H9 (cell line): Measurements from ENCODE around the gene RGS3. TPM values are rescaled to one million over a fixed set of nuclear protein-coding genes. Genes with fewer than 3 reads are reported as not detected.

ENCODE experiments used
- DNase-seq: peaks from one replicate; pipeline ENCODE4 v3.0.0-alpha.2; 2017
- H2AFZ ChIP-seq: one replicate; pipeline ENCODE4 v1.6.1; 2013; ENCODE audit warnings: mild to moderate bottlenecking, low read length, control low read depth, moderate library complexity
- H2AK5ac ChIP-seq: 2 replicates; pipeline ENCODE4 v1.6.1; 2013; ENCODE audit warnings: low read length, control low read depth, mixed read lengths; ENCODE audit not compliant: insufficient read length
- H2BK120ac ChIP-seq: one replicate; pipeline ENCODE4 v1.6.1; 2013; ENCODE audit warnings: low read depth, mild to moderate bottlenecking, low read length, control low read depth, inconsistent platforms; ENCODE audit not compliant: poor library complexity, severe bottlenecking
- H2BK12ac ChIP-seq: 2 replicates; pipeline ENCODE4 v1.6.1; 2013; ENCODE audit warnings: low read length, control low read depth, mixed read lengths, low read depth; ENCODE audit not compliant: insufficient read length
- H2BK15ac ChIP-seq: 2 replicates; pipeline ENCODE4 v1.6.1; 2013; ENCODE audit warnings: low read depth, low read length, control low read depth
- H2BK20ac ChIP-seq: one replicate; pipeline ENCODE4 v1.6.1; 2013; ENCODE audit warnings: low read depth, mild to moderate bottlenecking, low read length, control low read depth, inconsistent platforms; ENCODE audit not compliant: poor library complexity, severe bottlenecking
- H2BK5ac ChIP-seq: 2 replicates; pipeline ENCODE4 v1.6.1; 2013; ENCODE audit warnings: low read length, control low read depth, mixed read lengths; ENCODE audit not compliant: insufficient read length
- H3K14ac ChIP-seq: 2 replicates; pipeline ENCODE4 v1.6.1; 2013; ENCODE audit warnings: low read length, control low read depth; ENCODE audit not compliant: insufficient read depth
- H3K18ac ChIP-seq: 2 replicates; pipeline ENCODE4 v1.6.1; 2013; ENCODE audit warnings: low read depth, mild to moderate bottlenecking, mixed read lengths, low read length, control low read depth; ENCODE audit not compliant: insufficient read length
- H3K23ac ChIP-seq: 2 replicates; pipeline ENCODE4 v1.6.1; 2013; ENCODE audit warnings: low read length, control low read depth, mixed read lengths, low read depth; ENCODE audit not compliant: insufficient read length
- H3K23me2 ChIP-seq: 2 replicates; pipeline ENCODE4 v1.6.1; 2013; ENCODE audit warnings: low read depth, mild to moderate bottlenecking, mixed read lengths, low read length, control low read depth; ENCODE audit not compliant: insufficient read length, poor library complexity, severe bottlenecking
- H3K27ac ChIP-seq: 2 replicates; pipeline ENCODE4 v1.5.1; 2013; ENCODE audit warnings: low read length, control low read depth, mixed read lengths, low read depth; ENCODE audit not compliant: insufficient read length
- H3K27me3 ChIP-seq: 2 replicates; pipeline ENCODE4 v1.6.1; 2013; ENCODE audit warnings: low read length, control low read depth, inconsistent platforms; ENCODE audit not compliant: insufficient read depth
- H3K4ac ChIP-seq: 2 replicates; pipeline ENCODE4 v1.6.1; 2013; ENCODE audit warnings: low read depth, mild to moderate bottlenecking, control low read depth, inconsistent platforms, low read length, moderate library complexity
- H3K4me1 ChIP-seq: 2 replicates; pipeline ENCODE4 v1.6.1; 2013; ENCODE audit warnings: low read length, control low read depth, inconsistent platforms; ENCODE audit not compliant: insufficient read depth
- H3K4me2 ChIP-seq: 2 replicates; pipeline ENCODE4 v1.6.1; 2013; ENCODE audit warnings: low read length, control low read depth, mixed read lengths; ENCODE audit not compliant: insufficient read length, insufficient read depth
- H3K56ac ChIP-seq: 2 replicates; pipeline ENCODE4 v1.6.1; 2013; ENCODE audit warnings: low read depth, mild to moderate bottlenecking, mixed read lengths, low read length, control low read depth; ENCODE audit not compliant: insufficient read length
- H3K79me1 ChIP-seq: 2 replicates; pipeline ENCODE4 v1.6.1; 2013; ENCODE audit warnings: low read depth, mild to moderate bottlenecking, moderate library complexity, low read length, control low read depth, inconsistent platforms; ENCODE audit not compliant: insufficient read depth, poor library complexity, severe bottlenecking
- H3K79me2 ChIP-seq: 2 replicates; pipeline ENCODE4 v1.6.1; 2013; ENCODE audit warnings: low read length, control low read depth, inconsistent platforms; ENCODE audit not compliant: insufficient read depth
- H3K9ac ChIP-seq: 2 replicates; pipeline ENCODE4 v1.6.1; 2013; ENCODE audit warnings: low read length, control low read depth, mixed read lengths; ENCODE audit not compliant: insufficient read length; ENCODE audit errors: extremely low read depth
- H3K9me3 ChIP-seq: one replicate; pipeline ENCODE4 v1.6.1; 2013; ENCODE audit warnings: low read depth, low read length, inconsistent platforms; ENCODE audit not compliant: control insufficient read depth
- H3T11ph ChIP-seq: one replicate; pipeline ENCODE4 v1.6.1; 2013; ENCODE audit warnings: mild to moderate bottlenecking, low read length, control low read depth, inconsistent platforms
- H4K20me1 ChIP-seq: one replicate; pipeline ENCODE4 v1.6.1; 2013; ENCODE audit not compliant: control insufficient read depth, insufficient read length, insufficient read depth
- H4K5ac ChIP-seq: 2 replicates; pipeline ENCODE4 v1.6.1; 2013; ENCODE audit warnings: low read depth, mild to moderate bottlenecking, mixed read lengths, low read length, control low read depth; ENCODE audit not compliant: insufficient read length
- H4K8ac ChIP-seq: replicated peaks from 2 replicates; pipeline ENCODE4 v1.6.1; 2013; ENCODE audit warnings: low read length, control low read depth, mixed read lengths, low read depth; ENCODE audit not compliant: insufficient read length
- H4K91ac ChIP-seq: 2 replicates; pipeline ENCODE4 v1.6.1; 2013; ENCODE audit warnings: low read depth, mild to moderate bottlenecking, moderate library complexity, mixed read lengths, low read length, control low read depth; ENCODE audit not compliant: insufficient read length
- H3K27ac Mint-ChIP-seq, 3 experiments: 2 replicates in 2 of 3; 3 replicates in 1 of 3; pipeline ENCODE4 v1.8.0; 2020 to 2021; ENCODE audit warnings: mixed read lengths in 3 of 3, mild to moderate bottlenecking in 1 of 3, moderate library complexity in 1 of 3
- H3K27me3 Mint-ChIP-seq: 2 replicates; pipeline ENCODE4 v1.8.0; 2021; ENCODE audit warnings: low read depth, mild to moderate bottlenecking, moderate library complexity, mixed read lengths
- H3K36me3 Mint-ChIP-seq, 3 experiments: 2 replicates in 2 of 3; 3 replicates in 1 of 3; pipeline ENCODE4 v1.8.0; 2020 to 2021; ENCODE audit warnings: low read depth in 3 of 3, mixed read lengths in 3 of 3; ENCODE audit not compliant: insufficient read depth in 1 of 3
- H3K4me1 Mint-ChIP-seq, 2 experiments: 2 replicates each; pipeline ENCODE4 v1.8.0; 2020; ENCODE audit warnings: mixed read lengths in 2 of 2
- H3K4me3 Mint-ChIP-seq, 2 experiments: 2 replicates in 1 of 2; 3 replicates in 1 of 2; pipeline ENCODE4 v1.8.0; 2020 to 2021; ENCODE audit warnings: mild to moderate bottlenecking in 2 of 2, mixed read lengths in 2 of 2, moderate library complexity in 1 of 2
- H3K9me3 Mint-ChIP-seq, 2 experiments: 2 replicates in 1 of 2; 3 replicates in 1 of 2; pipeline ENCODE4 v1.8.0; 2020; ENCODE audit warnings: mild to moderate bottlenecking in 2 of 2, mixed read lengths in 2 of 2, moderate library complexity in 1 of 2
- WGBS: extraction: QIAGEN DNeasy Blood & Tissue Kit; methylation state at CpG from one replicate; pipeline ENCODE4 v1.1.7; 2013; ENCODE audit warnings: missing lambda C conversion rate, low lambda C conversion rate, mixed read lengths; ENCODE audit not compliant: insufficient read length; ENCODE audit errors: extremely low coverage; 5-methylcytosine and 5-hydroxymethylcytosine counted together
- total RNA-seq: library from RNA; stranded (reverse); gene quantifications from 2 replicates; pipeline ENCODE4 v1.2.1, GENCODE V29; 2021
- TF ChIP-seq, protein P1 (sequence below): fragments of 200-600 bp; sonication (generic); conservative IDR thresholded peaks from 3 replicates; pipeline ENCODE4 v1.8.0; 2021; ENCODE audit warnings: antibody characterized with exemption, mild to moderate bottlenecking

The RGS3 gene
- total RNA-seq, 1 experiment from 2014 or later = 13.9 TPM

DNA sequence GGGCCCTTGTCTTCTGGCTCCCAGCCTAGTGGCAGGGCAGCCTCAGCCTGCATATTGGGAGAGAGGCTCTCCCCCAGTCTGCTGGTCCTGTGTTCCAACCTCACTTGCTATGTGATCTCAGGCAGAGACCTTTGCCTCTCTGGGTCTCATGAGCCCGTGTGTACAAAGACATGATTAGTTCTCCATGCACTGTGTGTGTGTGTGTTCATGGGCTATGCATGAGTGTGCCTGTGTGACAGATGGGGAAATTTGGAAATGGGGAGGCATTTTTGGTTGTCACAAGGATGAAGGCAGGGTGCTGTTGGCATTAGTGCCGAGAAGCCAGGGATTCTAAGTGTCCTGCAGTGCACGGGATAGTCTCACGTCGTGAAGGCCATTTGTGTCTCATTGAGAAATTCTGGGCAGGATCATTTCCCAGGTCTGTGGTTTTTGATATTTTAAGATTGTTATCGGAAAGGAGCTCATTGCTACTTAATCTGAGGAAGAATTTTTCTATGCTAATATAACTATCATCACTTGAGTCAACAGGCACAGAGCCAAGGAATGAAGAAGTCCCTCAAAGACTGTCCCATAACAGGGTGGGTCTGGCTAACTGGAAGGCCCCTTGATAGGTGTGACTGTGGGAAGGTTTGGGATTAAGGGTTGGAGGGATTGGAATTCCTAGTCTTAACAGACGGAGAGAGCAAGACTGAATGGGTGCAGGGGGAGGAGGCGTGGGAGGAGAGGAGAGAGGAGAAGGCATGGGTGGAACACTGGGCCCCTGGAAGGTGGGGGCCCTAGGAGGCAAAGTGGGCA, 168.5 kb downstream of the RGS3 start:
- H2BK15ac ChIP-seq = no peak overlapping the region
- no peaks in the 10 kb centered on the region for H3K23me2 ChIP-seq
- H2AFZ ChIP-seq = no peak overlapping the region
- peaks cover 2% of the 10 kb centered on the region for H4K20me1 ChIP-seq
- Mint-ChIP-seq H3K4me3 (no peak overlapping the region), H3K4me1 (peaks cover 27 to 44% of the 10 kb centered on the region in 2 experiments), H3K9me3 (no peaks in the 10 kb centered on the region), H3K27me3 (peaks cover 11% of the 10 kb centered on the region), H3K36me3 (no peaks in the 10 kb centered on the region), H3K27ac (no peak overlapping the region)
- H3K79me1 ChIP-seq = no peaks in the 10 kb centered on the region
- H3K27me3 ChIP-seq = no peaks in the 10 kb centered on the region
- H3K18ac ChIP-seq = no peak overlapping the region
- H2BK12ac ChIP-seq = no peak overlapping the region
- H2BK20ac ChIP-seq = no peak overlapping the region
- H2BK5ac ChIP-seq = no peak overlapping the region
- no CpG with 5 or more reads among the region's 8 CpGs for WGBS
- no peak overlapping the region for H4K5ac ChIP-seq
- no peak overlapping the region for H3K14ac ChIP-seq
- no peaks in the 10 kb centered on the region for H3K9me3 ChIP-seq
- H3K9ac ChIP-seq = no peak overlapping the region
- no peak overlapping the region for H3K23ac ChIP-seq
- H3K56ac ChIP-seq = no peak overlapping the region
- H2AK5ac ChIP-seq = no peak overlapping the region
- H3K4me1 ChIP-seq = no peaks in the 10 kb centered on the region; the same call in 1 of the 2 replicates
- no peak overlapping the region for H3K4me2 ChIP-seq
- H3K79me2 ChIP-seq = no peaks in the 10 kb centered on the region
- H3K4ac ChIP-seq = no peak overlapping the region
- H3K27ac ChIP-seq = no peak overlapping the region
- TF ChIP-seq, protein P1, sequence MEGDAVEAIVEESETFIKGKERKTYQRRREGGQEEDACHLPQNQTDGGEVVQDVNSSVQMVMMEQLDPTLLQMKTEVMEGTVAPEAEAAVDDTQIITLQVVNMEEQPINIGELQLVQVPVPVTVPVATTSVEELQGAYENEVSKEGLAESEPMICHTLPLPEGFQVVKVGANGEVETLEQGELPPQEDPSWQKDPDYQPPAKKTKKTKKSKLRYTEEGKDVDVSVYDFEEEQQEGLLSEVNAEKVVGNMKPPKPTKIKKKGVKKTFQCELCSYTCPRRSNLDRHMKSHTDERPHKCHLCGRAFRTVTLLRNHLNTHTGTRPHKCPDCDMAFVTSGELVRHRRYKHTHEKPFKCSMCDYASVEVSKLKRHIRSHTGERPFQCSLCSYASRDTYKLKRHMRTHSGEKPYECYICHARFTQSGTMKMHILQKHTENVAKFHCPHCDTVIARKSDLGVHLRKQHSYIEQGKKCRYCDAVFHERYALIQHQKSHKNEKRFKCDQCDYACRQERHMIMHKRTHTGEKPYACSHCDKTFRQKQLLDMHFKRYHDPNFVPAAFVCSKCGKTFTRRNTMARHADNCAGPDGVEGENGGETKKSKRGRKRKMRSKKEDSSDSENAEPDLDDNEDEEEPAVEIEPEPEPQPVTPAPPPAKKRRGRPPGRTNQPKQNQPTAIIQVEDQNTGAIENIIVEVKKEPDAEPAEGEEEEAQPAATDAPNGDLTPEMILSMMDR = no peak
- H4K8ac ChIP-seq = no peak overlapping the region
- no peak overlapping the region for H3T11ph ChIP-seq
- no peak overlapping the region for H2BK120ac ChIP-seq
- no peak overlapping the region for H4K91ac ChIP-seq
- no peak for DNase-seq
